ENCODE measurements around the gene GUCD1. TPM values are rescaled to one million over a fixed set of nuclear protein-coding genes. Genes with fewer than 3 reads are reported as not detected.

The GUCD1 gene
- total RNA-seq, 1 experiment from 2014 or later = 87.4 TPM

DNA sequence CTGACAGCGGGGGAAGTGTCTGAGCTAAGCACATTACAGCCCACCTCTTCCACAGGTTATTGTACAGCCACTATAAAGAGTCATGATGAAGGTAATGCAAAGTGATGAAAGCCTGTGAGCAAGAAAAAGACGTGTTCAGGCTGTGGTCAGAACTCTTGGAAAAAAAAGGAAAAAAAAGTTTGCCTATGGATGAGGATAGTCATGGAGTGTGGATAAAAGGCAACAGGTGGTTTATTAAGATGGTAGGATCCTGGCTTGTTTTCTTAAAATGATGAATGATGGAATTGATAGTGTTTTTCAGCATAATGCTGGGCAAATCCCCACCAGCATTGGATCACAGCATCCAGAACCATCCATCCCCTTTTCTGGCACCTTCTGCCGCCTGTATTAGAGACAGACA, 36.7 kb downstream of the GUCD1 start:
- H3K27me3 Mint-ChIP-seq (ENCODE audit: low read depth) = peaks cover 2% of the 10 kb centered on the region
- H2BK5ac ChIP-seq (ENCODE audit: insufficient read length, low read length) = no peak overlapping the region
- H3K23ac ChIP-seq (ENCODE audit: insufficient read length, low read depth, low read length) = no peak overlapping the region

More for the DNA sequence above, 36.7 kb downstream of the GUCD1 start:
- H3K79me1 ChIP-seq (ENCODE audit: insufficient read depth, low read depth, low read length, poor library complexity, severe bottlenecking) = no peaks in the 10 kb centered on the region
- no peaks in the 10 kb centered on the region; a peak in 1 of 7 replicates for H3K36me3 Mint-ChIP-seq (ENCODE audit: insufficient read depth in 1 of 3, low read depth in 3 of 3)
- no peaks in the 10 kb centered on the region for H3K27me3 ChIP-seq (ENCODE audit: insufficient read depth, low read length)
- H3T11ph ChIP-seq (ENCODE audit: low read length) = no peak overlapping the region
- no peak overlapping the region for H3K27ac ChIP-seq (ENCODE audit: insufficient read length, low read depth, low read length)
- no peak overlapping the region for H2AK5ac ChIP-seq (ENCODE audit: insufficient read length, low read length)
- H4K5ac ChIP-seq (ENCODE audit: insufficient read length, low read depth, low read length) = no peak overlapping the region
- no peak overlapping the region for H2AFZ ChIP-seq (ENCODE audit: low read length)
- no peaks in the 10 kb centered on the region for H3K9me3 ChIP-seq (ENCODE audit: control insufficient read depth, low read depth, low read length)
- TF ChIP-seq CTCF (conservative IDR thresholded peaks at IDR 0.05) = no peak
- no peak overlapping the region for H4K8ac ChIP-seq (replicated peaks; ENCODE audit: insufficient read length, low read depth, low read length)
- H2BK15ac ChIP-seq (ENCODE audit: low read depth, low read length) = no peak overlapping the region
- H3K4ac ChIP-seq (ENCODE audit: low read depth, low read length) = no peak overlapping the region
- no peak for DNase-seq
- H3K56ac ChIP-seq (ENCODE audit: insufficient read length, low read depth, low read length) = no peak overlapping the region
- no peak overlapping the region for H3K9ac ChIP-seq (ENCODE audit: extremely low read depth, insufficient read length, low read length)
- H3K18ac ChIP-seq (ENCODE audit: insufficient read length, low read depth, low read length) = no peak overlapping the region
- H3K27ac Mint-ChIP-seq = no peak overlapping the region
- peaks cover 25 to 31% of the 10 kb centered on the region in 2 experiments for H3K4me1 Mint-ChIP-seq
- no peak overlapping the region for H4K91ac ChIP-seq (ENCODE audit: insufficient read length, low read depth, low read length)
- H2BK20ac ChIP-seq (ENCODE audit: low read depth, low read length, poor library complexity, severe bottlenecking) = no peak overlapping the region
- H4K20me1 ChIP-seq (ENCODE audit: control insufficient read depth, insufficient read depth, insufficient read length) = no peaks in the 10 kb centered on the region
- no peak overlapping the region for H3K4me2 ChIP-seq (ENCODE audit: insufficient read depth, insufficient read length, low read length)
- no CpG with 5 or more reads among the region's 3 CpGs for WGBS (ENCODE audit: extremely low coverage, insufficient read length, low lambda C conversion rate)
- no peak overlapping the region for H3K4me3 Mint-ChIP-seq
- no peaks in the 10 kb centered on the region for H3K9me3 Mint-ChIP-seq
- H3K79me2 ChIP-seq (ENCODE audit: insufficient read depth, low read length) = no peaks in the 10 kb centered on the region
- H3K14ac ChIP-seq (ENCODE audit: insufficient read depth, low read length) = no peak overlapping the region
- no peaks in the 10 kb centered on the region for H3K23me2 ChIP-seq (ENCODE audit: insufficient read length, low read depth, low read length, poor library complexity, severe bottlenecking)
- no peak overlapping the region for H2BK120ac ChIP-seq (ENCODE audit: low read depth, low read length, poor library complexity, severe bottlenecking)
- no peaks in the 10 kb centered on the region; the same call in 1 of the 2 replicates for H3K4me1 ChIP-seq (ENCODE audit: insufficient read depth, low read length)
- H2BK12ac ChIP-seq (ENCODE audit: insufficient read length, low read depth, low read length) = no peak overlapping the region
